Fibroblast of the aortic adventitia (primary cell): ENCODE data around the gene ASGR2. TPM values are rescaled to one million over a fixed set of nuclear protein-coding genes. Genes with fewer than 3 reads are reported as not detected.
"Not testable (repeated sequence)": the region's sequence is repeated elsewhere in the genome, so short reads cannot be mapped to it uniquely, and the experiment has no call there.

Experiments
- DNase-seq: peaks from one replicate; pipeline ENCODE4 v3.0.0-alpha.2; 2010; ENCODE audit warnings: low read depth
- H3K4me3 ChIP-seq: 2 replicates; pipeline ENCODE4 v1.5.1; 2011; ENCODE audit warnings: low read depth, mild to moderate bottlenecking, control low read depth, low read length, moderate library complexity
- CTCF ChIP-seq: IDR thresholded peaks from 2 replicates; pipeline ENCODE4 v1.5.1; 2011; ENCODE audit warnings: mild to moderate bottlenecking, low read length, control low read depth, inconsistent platforms; ENCODE audit not compliant: insufficient read depth
- total RNA-seq: library from RNA; depleted of rRNA; stranded (reverse); fragments of >200 nt; gene quantifications from 2 replicates; pipeline ENCODE4 v1.2.3, GENCODE V29; 2012; ENCODE audit warnings: low replicate concordance

ASGR2 gene
- total RNA-seq, 1 donor, result not detected

DNA sequence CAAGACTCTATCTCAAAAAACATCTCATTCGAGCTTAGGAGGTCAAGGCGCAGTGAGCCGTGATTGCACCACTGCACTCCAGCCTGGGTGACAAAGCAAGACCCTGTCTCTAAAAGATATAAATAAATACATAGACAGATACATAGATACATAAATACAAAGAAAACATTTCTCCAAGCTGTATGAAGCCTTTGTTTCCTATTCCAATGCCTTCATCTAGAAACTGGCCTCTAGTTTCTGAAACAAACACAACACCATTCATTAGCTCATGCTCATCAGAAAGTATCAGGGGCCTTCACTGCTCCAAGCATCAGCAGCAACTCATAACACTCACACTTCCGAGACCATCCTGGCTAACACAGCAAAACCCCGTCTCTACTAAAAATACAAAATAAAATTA, 10.3 kb upstream of the ASGR2 start:
- no peak for TF ChIP-seq CTCF
- no peak for DNase-seq
- no peak overlapping the region for H3K4me3 ChIP-seq

DNA sequence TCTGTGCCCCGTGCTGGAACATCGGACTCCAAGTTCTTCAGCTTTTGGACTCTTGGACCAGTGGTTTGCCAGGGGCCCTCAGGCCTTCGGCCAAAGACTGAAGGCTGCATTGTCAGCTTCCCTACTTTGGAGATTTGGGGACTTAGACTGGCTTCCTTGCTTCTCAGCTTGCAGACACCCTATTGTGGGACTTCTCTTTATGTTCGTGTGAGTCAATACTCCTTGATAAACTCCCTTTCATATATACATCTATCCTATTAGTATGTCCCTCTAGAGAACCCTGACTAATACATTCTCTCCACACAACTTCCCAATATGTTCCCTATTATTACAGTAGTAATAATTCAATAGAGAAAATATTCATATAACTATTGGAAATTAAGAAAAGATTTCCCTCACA, 9.2 kb upstream of the ASGR2 start:
- H3K4me3 ChIP-seq, result no peak overlapping the region
- DNase-seq, result no peak
- TF ChIP-seq CTCF, result no peak

- TF ChIP-seq CTCF, result no peak
- DNase-seq, result peak; percentile 71
- no peak overlapping the region for H3K4me3 ChIP-seq
Measured at GRCh38 chr17:7122381-7122780, 7.8 kb upstream of the ASGR2 start.

- H3K4me3 ChIP-seq, DNase-seq: not testable (repeated sequence)
Measured at GRCh38 chr17:7120635-7121034, 6.0 kb upstream of the ASGR2 start.

- no peak for TF ChIP-seq CTCF
- H3K4me3 ChIP-seq, result no peak overlapping the region
- peak; percentile 12 for DNase-seq
Measured at GRCh38 chr17:7120123-7120522, 5.5 kb upstream of the ASGR2 start.

DNA sequence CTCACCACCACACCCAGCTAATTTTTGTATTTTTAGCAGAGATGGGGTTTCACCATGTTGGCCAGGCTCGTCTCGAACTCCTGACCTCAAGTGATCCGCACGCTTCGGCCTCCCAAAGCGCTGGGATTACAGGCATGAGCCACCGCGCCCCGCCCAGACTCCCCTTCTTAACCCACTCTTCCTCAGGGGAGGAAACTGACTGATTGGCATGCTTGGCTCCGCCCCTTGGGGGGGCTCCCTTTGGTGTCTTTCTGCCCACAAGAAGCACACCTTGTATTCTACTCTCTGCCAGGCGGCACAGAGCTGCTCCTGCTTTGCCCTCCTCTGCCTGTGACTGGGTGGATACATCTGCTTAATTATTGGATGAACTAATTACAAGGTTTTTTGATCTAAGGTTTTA, 4.7 kb upstream of the ASGR2 start:
- TF ChIP-seq CTCF, result no peak
- H3K4me3 ChIP-seq, result no peak overlapping the region
- DNase-seq, result no peak

DNA sequence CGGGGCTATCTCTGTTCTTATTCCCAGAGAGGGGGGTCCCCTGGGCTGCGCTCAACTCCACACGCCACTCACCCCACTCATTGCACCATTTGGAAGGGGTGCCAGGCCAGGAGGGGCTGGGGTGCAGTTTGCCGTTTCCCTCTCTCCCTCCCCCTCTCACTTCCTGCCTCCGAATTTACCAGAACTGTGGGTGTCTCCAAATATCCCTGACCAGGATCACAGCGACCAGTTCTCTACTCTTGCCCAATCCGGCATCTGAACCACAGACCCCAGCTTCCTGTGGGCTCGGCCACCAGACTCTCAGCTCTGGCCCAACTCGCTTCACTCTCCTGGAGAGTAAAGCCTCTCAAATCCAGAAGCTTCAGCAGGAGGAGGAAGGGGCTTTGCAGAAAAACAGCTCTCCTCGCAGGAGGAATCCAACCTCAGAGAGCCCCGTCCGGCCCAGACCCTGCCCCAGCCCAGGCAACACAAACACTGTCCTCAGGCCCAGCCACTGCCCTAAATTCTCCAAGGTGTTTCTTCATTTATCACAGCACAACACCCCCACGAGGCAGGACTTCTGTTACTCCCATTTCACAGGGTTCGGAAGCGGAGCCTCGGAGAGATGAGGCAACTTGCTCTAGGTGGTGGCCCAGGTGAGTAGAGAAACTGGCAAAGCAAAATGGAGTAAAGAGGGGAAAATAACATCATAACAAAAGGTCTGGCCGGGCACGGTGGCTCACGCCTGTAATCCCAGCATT, 423 bp upstream of the ASGR2 start:
- TF ChIP-seq CTCF, result no peak
- no peak for DNase-seq
- no peak overlapping the region for H3K4me3 ChIP-seq
